K562 (cell line): Measurements from ENCODE around the gene GNRH2.

ENCODE experiments used
- BMI1 ChIP-seq: fragments of 150-350 bp; IDR thresholded peaks from 2 replicates; pipeline ENCODE4 v1.6.1; 2014; ENCODE audit warnings: low read length
- FOS ChIP-seq: IDR thresholded peaks from 3 replicates; pipeline ENCODE4 v1.6.1; 2011; ENCODE audit not compliant: insufficient read length; ENCODE audit errors: extremely low read depth
- PCBP1 ChIP-seq: fragments of 200-400 bp; formaldehyde crosslinking; IDR thresholded peaks from 2 replicates; pipeline ENCODE4 v1.6.1; 2018; ENCODE audit warnings: mild to moderate bottlenecking, low read depth, low read length; ENCODE audit not compliant: poor library complexity, severe bottlenecking
- POLR2A ChIP-seq: fragments of 450-650 bp; conservative IDR thresholded peaks from 2 replicates; pipeline ENCODE4 v1.6.1; 2016
- RAD21 ChIP-seq, 2 experiments: fragments of 250-450 bp in 1 of 2; fragments of 450-650 bp in 1 of 2; sonication (Bioruptor Pico) in 1 of 2; formaldehyde crosslinking in 1 of 2; IDR thresholded peaks in 1 of 2; conservative IDR thresholded peaks in 1 of 2; 2 replicates each; pipeline versions ENCODE4 v1.4.0 to v1.8.0; 2020 to 2022; ENCODE audit warnings: mild to moderate bottlenecking in 2 of 2, moderate library complexity in 1 of 2
- RBM22 ChIP-seq: fragments of 200-400 bp; formaldehyde crosslinking; IDR thresholded peaks from 2 replicates; pipeline ENCODE4 v1.6.1; 2018; ENCODE audit warnings: low read length, low read depth; ENCODE audit not compliant: poor library complexity, severe bottlenecking
- ZNF124 ChIP-seq: sonication (generic); formaldehyde crosslinking; IDR thresholded peaks from 2 replicates; pipeline ENCODE4 v1.8.1; 2022; ENCODE audit warnings: missing genetic modification reagents
- ZNF407 ChIP-seq: fragments of 450-650 bp; IDR thresholded peaks from 2 replicates; pipeline ENCODE4 v1.6.1; 2016; ENCODE audit warnings: low read depth

GRCh38 chr20:3082955-3083952 is 39.8 kb downstream of the GNRH2 start:
- TF ChIP-seq FOS (no peak), BMI1 (no peak), RBM22 (no peak), PCBP1 (no peak), RAD21 (CRISPR knock-in tag; conservative IDR thresholded peaks at IDR 0.05 in 1 of 2, IDR thresholded peaks at IDR 0.05 in 1 of 2) (no peak), ZNF124 (no peak), ZNF407 (no peak), POLR2A (no peak)
